Measurements from ENCODE around the gene KCNH1. TPM values are rescaled to one million over a fixed set of nuclear protein-coding genes. Genes with fewer than 3 reads are reported as not detected.

Gene KCNH1
- polyA plus RNA-seq, 1 donor, result 0.49 TPM

GRCh38 chr1:210629276-210629675, 504.7 kb downstream of the KCNH1 start:
- DNase-seq, result no peak

GRCh38 chr1:210627755-210628154, 506.2 kb downstream of the KCNH1 start:
- DNase-seq, result no peak

Other genes starting within 250 kb of the KCNH1 start
- 56.7 TPM for gene RCOR3, start 125.2 kb upstream of the KCNH1 start, polyA plus RNA-seq (ENCODE audit: insufficient read length)
- 23.1 TPM for gene TRAF5, start 192.7 kb upstream of the KCNH1 start, polyA plus RNA-seq (ENCODE audit: insufficient read length)